Activated effector memory CD4-positive, alpha-beta T cell treated with anti-CD3 and anti-CD28 coated beads, Interleukin-2, amount 50 U/mL, for 16 hours (primary cell): ENCODE measurements around the gene CPNE5.

Experiments
- DNase-seq: peaks from one replicate; pipeline ENCODE4 v3.0.0-alpha.2; 2020

The CPNE5 gene

DNA sequence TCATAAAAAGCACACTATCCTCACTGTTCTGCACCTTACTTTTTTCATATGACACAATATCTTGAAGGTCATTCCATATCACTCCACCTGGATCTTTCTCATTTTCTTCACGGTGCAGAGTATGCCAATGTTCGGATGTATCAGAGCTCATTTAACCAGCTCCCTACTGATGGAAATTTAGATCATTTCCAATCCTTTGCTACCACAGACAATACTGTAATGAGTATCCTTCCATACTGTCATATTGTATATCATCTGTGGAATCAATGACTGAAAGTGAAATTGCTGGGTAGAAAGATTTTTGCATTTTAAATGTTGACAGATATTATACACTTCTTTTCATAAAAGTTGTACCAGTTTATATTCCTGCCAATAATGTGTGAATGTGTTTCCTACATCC lies 143.8 kb downstream of the CPNE5 start:
- no peak for DNase-seq

DNA sequence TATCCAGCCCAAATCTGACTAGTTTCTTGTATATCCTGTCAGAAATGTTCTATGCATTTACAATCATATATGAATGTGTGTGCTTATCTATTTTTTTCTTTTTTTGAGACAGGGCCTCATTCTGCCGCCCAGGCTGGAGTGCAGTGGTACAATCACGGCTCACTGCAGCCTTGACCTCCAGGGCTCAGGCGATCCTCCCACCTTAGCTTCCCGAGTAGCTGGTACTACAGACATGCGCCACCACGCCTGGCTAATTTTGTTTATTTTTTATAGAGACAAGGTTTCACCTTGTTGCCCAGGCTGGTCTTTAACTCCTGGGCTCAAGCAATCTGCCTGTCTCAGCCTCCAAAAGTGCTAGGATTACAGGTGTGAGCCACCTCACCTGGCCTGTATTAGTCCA lies 144.6 kb downstream of the CPNE5 start:
- peak; percentile 17 for DNase-seq

DNA sequence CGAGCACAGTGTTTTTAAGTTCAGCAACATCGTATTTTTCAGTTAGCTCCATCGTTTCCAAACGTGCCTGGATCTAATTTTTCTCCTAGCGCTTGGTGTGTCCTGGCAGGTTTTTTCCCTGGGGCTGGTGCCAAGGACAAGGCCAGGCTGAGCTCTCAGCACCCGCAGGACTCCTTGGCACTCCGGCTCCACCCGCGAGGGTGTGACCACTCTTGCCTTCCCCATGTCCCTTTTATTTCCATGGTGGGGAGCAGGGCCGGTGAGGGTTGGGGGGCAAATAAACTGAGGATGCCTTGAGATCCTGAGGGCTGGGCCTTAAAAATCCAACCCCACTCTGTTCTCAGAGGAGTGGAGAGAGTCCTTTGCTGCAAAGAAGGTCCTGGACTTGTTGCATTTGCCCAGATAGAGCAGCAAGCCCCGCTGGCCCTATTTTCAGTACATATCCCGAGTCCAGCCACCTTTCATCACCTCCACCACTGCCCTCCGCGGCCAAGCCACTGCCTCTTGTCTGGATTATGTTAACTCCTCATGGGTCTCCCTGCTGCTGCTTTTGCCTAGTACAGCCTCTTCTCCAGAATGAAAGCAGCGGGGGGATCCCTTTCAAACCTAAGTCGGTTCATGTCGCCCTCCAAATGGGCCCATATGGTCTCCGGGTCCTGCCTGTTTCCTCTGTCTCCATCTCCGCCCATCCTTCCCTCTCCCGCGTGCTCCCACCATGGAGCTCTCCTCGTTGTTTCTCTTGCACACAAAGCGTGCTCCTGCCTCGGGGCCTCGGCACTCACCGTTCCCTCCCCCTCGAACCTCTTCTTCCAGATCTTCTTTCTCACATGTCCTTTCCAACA lies 146.2 kb downstream of the CPNE5 start:
- peak; percentile 43 for DNase-seq

DNA sequence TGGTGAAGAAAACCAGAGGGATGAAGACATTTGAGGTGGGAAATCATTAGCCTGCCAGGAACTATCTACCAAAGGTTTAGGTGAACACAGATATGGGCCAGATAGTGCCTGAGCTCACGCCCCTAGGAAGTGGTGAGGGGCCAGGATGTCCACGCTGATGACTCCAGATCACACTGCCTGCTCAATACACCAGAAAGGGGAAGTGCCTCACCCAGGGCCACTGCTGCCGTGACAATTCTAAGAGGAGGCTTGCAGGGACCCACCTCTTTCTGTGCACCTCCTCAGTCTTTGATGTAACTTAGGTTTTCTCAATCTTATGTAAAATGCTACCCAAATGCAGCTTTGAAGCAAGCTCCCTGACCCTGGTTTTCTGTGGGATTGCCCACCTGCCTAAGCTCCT lies 147.0 kb downstream of the CPNE5 start:
- peak; percentile 72 for DNase-seq

DNA sequence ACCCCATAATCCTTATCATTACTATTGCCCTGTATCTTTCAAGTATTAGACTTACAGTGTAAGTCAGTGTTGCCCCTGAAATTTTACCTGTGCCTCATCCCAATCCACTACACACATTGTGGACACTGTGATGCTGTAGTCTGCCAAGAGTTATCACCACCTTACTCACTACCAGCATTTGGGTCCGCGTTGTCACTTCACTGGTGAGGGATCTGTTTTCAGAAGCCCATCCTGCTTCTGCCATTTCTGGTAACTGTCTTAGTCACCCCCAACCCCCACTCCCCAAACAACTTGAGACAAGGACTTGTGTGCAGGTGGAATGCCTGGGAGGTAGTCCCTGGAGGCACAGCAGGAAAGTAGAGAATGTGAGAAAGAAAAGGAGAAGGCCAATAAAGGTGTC lies 147.6 kb downstream of the CPNE5 start:
- DNase-seq: peak; percentile 60

DNA sequence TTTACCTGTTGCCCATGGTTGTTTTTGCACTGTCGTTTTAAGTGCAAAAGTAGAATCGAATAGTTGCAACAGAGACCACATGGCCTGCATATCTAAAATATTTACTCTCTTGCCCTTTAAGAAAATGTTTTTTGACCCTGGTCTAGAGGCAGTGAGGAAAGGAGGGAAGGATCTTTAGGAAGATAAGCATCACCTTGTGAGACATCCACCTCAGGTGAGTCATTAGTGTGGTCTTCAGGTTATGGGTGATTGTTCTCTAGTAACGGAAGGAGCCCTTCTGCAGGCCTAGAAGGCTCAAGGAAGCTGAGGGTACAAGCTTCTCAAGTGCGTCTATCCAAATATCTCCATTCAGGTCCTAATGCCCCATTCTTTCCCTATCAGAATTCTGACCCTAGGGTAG lies 148.2 kb downstream of the CPNE5 start:
- peak; percentile 24 for DNase-seq
